Lung (tissue), 12 donors: ENCODE results near the gene MCRIP2. TPM values are rescaled to one million over a fixed set of nuclear protein-coding genes. Genes with fewer than 3 reads are reported as not detected.
"Not testable (repeated sequence)": the region's sequence is repeated elsewhere in the genome, so short reads cannot be mapped to it uniquely, and the experiment has no call there.

Experiments
- ATAC-seq: fragments of 200-7000 bp; cut with Tn5 transposase; one replicate; pipeline ENCODE4 v1.9.1; 2020; ENCODE audit warnings: moderate number of reproducible peaks; ENCODE audit not compliant: insufficient read depth, low FRiP score
- DNase-seq, 3 donors: peaks; one replicate each; pipeline ENCODE4 v3.0.0-alpha.2; 2013 to 2017
- H3K27ac ChIP-seq, 2 donors: one replicate each; pipeline ENCODE4 v1.5.1; 2013; ENCODE audit warnings: mild to moderate bottlenecking in 2 of 2, moderate library complexity in 2 of 2, control low read depth in 1 of 2, inconsistent platforms in 1 of 2, low read depth in 1 of 2, low read length in 1 of 2
- H3K27me3 ChIP-seq, 3 donors: one replicate each; pipeline ENCODE4 v1.5.1; 2013; ENCODE audit warnings: low read length in 2 of 3; ENCODE audit not compliant: control insufficient read depth in 3 of 3, insufficient read depth in 3 of 3
- H3K36me3 ChIP-seq, 4 donors: one replicate each; pipeline ENCODE4 v1.5.1; 2013; ENCODE audit warnings: low read length in 4 of 4, mild to moderate bottlenecking in 1 of 4, moderate library complexity in 1 of 4; ENCODE audit not compliant: control insufficient read depth in 4 of 4, insufficient read depth in 4 of 4
- H3K4me1 ChIP-seq, 5 donors: one replicate each; pipeline ENCODE4 v1.5.1; 2013; ENCODE audit warnings: low read length in 5 of 5, mild to moderate bottlenecking in 2 of 5, moderate library complexity in 1 of 5; ENCODE audit not compliant: control insufficient read depth in 5 of 5, insufficient read depth in 5 of 5
- H3K4me3 ChIP-seq: one replicate; pipeline ENCODE4 v1.5.1; 2013; ENCODE audit warnings: mild to moderate bottlenecking, control low read depth, moderate library complexity
- H3K9ac ChIP-seq, 2 donors: one replicate each; pipeline ENCODE4 v1.5.1; 2013; ENCODE audit warnings: low read length in 2 of 2, control low read depth in 1 of 2; ENCODE audit not compliant: insufficient read depth in 1 of 2
- H3K9me3 ChIP-seq, 4 donors: one replicate each; pipeline ENCODE4 v1.5.1; 2013; ENCODE audit warnings: low read length in 3 of 4, mild to moderate bottlenecking in 1 of 4, moderate library complexity in 1 of 4; ENCODE audit not compliant: control insufficient read depth in 4 of 4, insufficient read depth in 3 of 4
- CTCF ChIP-seq: IDR thresholded peaks from 2 replicates; pipeline ENCODE4 v1.5.1; 2012; ENCODE audit warnings: mild to moderate bottlenecking; ENCODE audit errors: control extremely low read depth, extremely low read depth
- WGBS, 2 donors: extraction: QIAGEN DNeasy Blood & Tissue Kit; methylation state at CpG; one replicate each; pipeline ENCODE4 v1.1.7; 2013; 5-methylcytosine and 5-hydroxymethylcytosine counted together
- polyA plus RNA-seq, 2 donors: library from polyadenylated mRNA; stranded (reverse); fragments of 200-250 nt; gene quantifications; one replicate each; pipeline ENCODE4 v1.2.1, GENCODE V29; 2013
- total RNA-seq, 2 donors: library from RNA; depleted of rRNA in 1 of 2; stranded (reverse); fragments of >200 nt in 1 of 2; gene quantifications; one replicate each; pipeline ENCODE4 v1.2.1, GENCODE V29; 2014 to 2021
- donor health status: control.
- donor health status: control.
- donor health status: Bipolar disorder and iron deficiency.
- donor health status: healthy.
- donor health status: DM: yes; HTN: yes; CAD: no.

The MCRIP2 gene
- total and polyA plus RNA-seq, 4 donors: 9.1 to 109 (median 53.3) TPM

GRCh38 chr16:595942-596735, 45.5 kb upstream of the MCRIP2 start:
- Histone ChIP-seq H3K9me3 (no peaks in the 10 kb centered on the region), H3K4me3 (no peak overlapping the region), H3K36me3 (peaks cover 0 to 13% (median 5%) of the 10 kb centered on the region in 4 donors), H3K27ac (no peak overlapping the region), H3K9ac (no peak overlapping the region), H3K4me1 (peaks cover 0 to 28% (median 16%) of the 10 kb centered on the region in 5 donors), H3K27me3 (no peaks in the 10 kb centered on the region)
- DNase-seq (no peak), ATAC-seq (no peak)
- no peak for TF ChIP-seq CTCF
- WGBS, 2 donors: 39 to 76% methylated on average over 34 of the region's 34 CpGs

DNA sequence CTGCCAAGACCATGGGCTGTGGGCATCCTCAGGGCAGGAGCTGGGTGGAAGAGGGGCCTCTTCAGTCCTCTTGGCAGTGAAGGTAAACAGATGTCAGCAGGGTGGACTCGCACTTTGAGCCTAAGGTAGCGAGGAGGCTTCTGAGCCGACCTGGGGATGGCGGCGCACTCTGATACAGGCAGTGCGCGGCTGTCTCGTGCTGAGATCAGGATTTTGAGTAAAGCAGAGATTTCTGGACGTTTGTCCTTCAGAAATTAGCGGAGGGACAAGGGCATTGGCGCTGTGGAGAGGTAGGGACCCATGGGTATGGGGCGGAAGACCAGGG, 44.9 kb upstream of the MCRIP2 start:
- no peak for TF ChIP-seq CTCF
- H3K9ac ChIP-seq: no peak overlapping the region
- H3K4me1 ChIP-seq: peaks cover 0 to 26% (median 13%) of the 10 kb centered on the region in 5 donors
- DNase-seq (no peak), ATAC-seq (no peak)
- WGBS, 2 donors: 90 to 93% methylated on average over 12 of the region's 12 CpGs
- no peaks in the 10 kb centered on the region for H3K9me3 ChIP-seq
- H3K36me3 ChIP-seq: peaks cover 0 to 13% (median 5%) of the 10 kb centered on the region in 4 donors
- H3K27ac ChIP-seq: no peak overlapping the region
- H3K27me3 ChIP-seq: no peaks in the 10 kb centered on the region
- H3K4me3 ChIP-seq: no peak overlapping the region

GRCh38 chr16:597655-598054, 44.0 kb upstream of the MCRIP2 start:
- not testable (repeated sequence) for ATAC-seq, DNase-seq, H3K27ac ChIP-seq, H3K27me3 ChIP-seq, H3K4me3 ChIP-seq, H3K9me3 ChIP-seq, H3K9ac ChIP-seq
- Histone ChIP-seq H3K36me3 (peaks cover 0 to 13% (median 5%) of the 10 kb centered on the region in 4 donors), H3K4me1 (peaks cover 0 to 17% (median 3%) of the 10 kb centered on the region in 5 donors)
- WGBS, 2 donors: 96 to 97% methylated on average over 6 to 7 of the region's 7 CpGs

- 97% methylated on average over 43 of the region's 43 CpGs for WGBS, 2 donors
- ATAC-seq: no peak
- H3K27ac ChIP-seq: no peak overlapping the region
Measured at GRCh38 chr16:598823-599739, 42.5 kb upstream of the MCRIP2 start.

More at GRCh38 chr16:598823-599739, 42.5 kb upstream of the MCRIP2 start:
- H3K9me3 ChIP-seq: no peaks in the 10 kb centered on the region
- no peaks in the 10 kb centered on the region for H3K27me3 ChIP-seq
- H3K9ac ChIP-seq: no peak overlapping the region
- H3K4me1 ChIP-seq: peaks cover 0 to 11% (median 0%) of the 10 kb centered on the region in 5 donors
- no peak for DNase-seq
- peaks cover 0 to 14% (median 5%) of the 10 kb centered on the region in 4 donors for H3K36me3 ChIP-seq
- TF ChIP-seq CTCF: no peak
- H3K4me3 ChIP-seq: no peak overlapping the region
